IMR-90 (cell line): Measurements from ENCODE around the gene EDIL3. TPM values are rescaled to one million over a fixed set of nuclear protein-coding genes. Genes with fewer than 3 reads are reported as not detected.

Source experiments
- ATAC-seq: fragments of 200-7000 bp; cut with Tn5 transposase; 2 replicates; pipeline ENCODE4 v1.9.1; 2020; ENCODE audit warnings: low read depth, mild to moderate bottlenecking, moderate library complexity
- BruUV-seq: library from RNA; stranded (reverse); fragments of 400-500 nt; replicated peaks from 2 replicates; lab custom pipeline; 2021; lab: Mats Ljungman, UMichigan
- CTCF ChIA-PET: fragments of 300-600 bp; formaldehyde crosslinking; extraction: SDS; loops from one replicate; lab custom pipeline; 2021; ENCODE audit warnings: antibody characterized with exemption; lab: Yijun Ruan, JAX
- POLR2A ChIA-PET: fragments of 300-600 bp; sonication (Branson Sonifier 250); formaldehyde crosslinking; loops from one replicate; lab custom pipeline; 2022; ENCODE audit warnings: antibody characterized with exemption; ENCODE audit not compliant: unreplicated experiment; lab: Charles Lee
- DNase-seq: peaks from one replicate; pipeline ENCODE4 v3.0.0; 2013
- H2AFZ ChIP-seq: replicated peaks from 2 replicates; pipeline ENCODE3; 2013; ENCODE audit warnings: low read length, mild to moderate bottlenecking; ENCODE audit not compliant: poor library complexity
- H2AK5ac ChIP-seq: 2 replicates; pipeline ENCODE4 v1.6.1; 2013; ENCODE audit warnings: low read depth, low read length, inconsistent platforms
- H2AK9ac ChIP-seq: replicated peaks from 2 replicates; pipeline ENCODE3; 2013; ENCODE audit warnings: mild to moderate bottlenecking, low read depth, low read length, moderate library complexity; ENCODE audit not compliant: poor library complexity
- H2BK120ac ChIP-seq: 2 replicates; pipeline ENCODE4 v1.6.1; 2013; ENCODE audit warnings: low read depth, low read length, inconsistent platforms
- H2BK15ac ChIP-seq: 3 replicates; pipeline ENCODE4 v1.6.1; 2013; ENCODE audit warnings: low read depth, low read length, inconsistent platforms
- H2BK20ac ChIP-seq: 2 replicates; pipeline ENCODE4 v1.6.1; 2013; ENCODE audit warnings: low read depth, mild to moderate bottlenecking, inconsistent platforms, low read length, moderate library complexity
- H2BK5ac ChIP-seq: 2 replicates; pipeline ENCODE4 v1.6.1; 2013; ENCODE audit warnings: mild to moderate bottlenecking, low read depth, low read length, inconsistent platforms; ENCODE audit not compliant: poor library complexity, severe bottlenecking
- H3K14ac ChIP-seq: replicated peaks from 2 replicates; pipeline ENCODE4 v1.6.1; 2013; ENCODE audit warnings: low read depth, low read length, inconsistent platforms
- H3K18ac ChIP-seq: 2 replicates; pipeline ENCODE4 v1.6.1; 2013; ENCODE audit warnings: low read depth, low read length, control low read depth
- H3K23ac ChIP-seq: 2 replicates; pipeline ENCODE4 v1.6.1; 2013; ENCODE audit warnings: low read depth, low read length, inconsistent platforms
- H3K27ac ChIP-seq: 2 replicates; pipeline ENCODE4 v1.5.1; 2013; ENCODE audit warnings: mild to moderate bottlenecking, control low read depth, low read length; ENCODE audit not compliant: insufficient read depth
- H3K27me3 ChIP-seq: 2 replicates; pipeline ENCODE4 v1.6.1; 2013; ENCODE audit warnings: low read length; ENCODE audit not compliant: control insufficient read depth, insufficient read depth
- H3K36me3 ChIP-seq: 2 replicates; pipeline ENCODE4 v1.6.1; 2013; ENCODE audit warnings: low read length, mixed read lengths; ENCODE audit not compliant: control insufficient read depth, insufficient read depth
- H3K4ac ChIP-seq: 2 replicates; pipeline ENCODE4 v1.6.1; 2013; ENCODE audit warnings: low read depth, low read length, inconsistent platforms
- H3K4me1 ChIP-seq: 2 replicates; pipeline ENCODE4 v1.6.1; 2013; ENCODE audit warnings: low read length, mixed read lengths; ENCODE audit not compliant: control insufficient read depth, insufficient read depth
- H3K4me2 ChIP-seq: 2 replicates; pipeline ENCODE4 v1.6.1; 2013; ENCODE audit warnings: low read depth, mild to moderate bottlenecking, control low read depth, low read length, moderate library complexity
- H3K4me3 ChIP-seq: 2 replicates; pipeline ENCODE4 v1.5.1; 2013; ENCODE audit warnings: low read depth, mild to moderate bottlenecking, control low read depth, low read length, moderate library complexity; ENCODE audit not compliant: insufficient read depth
- H3K56ac ChIP-seq: 2 replicates; pipeline ENCODE4 v1.6.1; 2013; ENCODE audit warnings: low read length, inconsistent platforms; ENCODE audit not compliant: insufficient read depth; ENCODE audit errors: extremely low read depth
- H3K79me1 ChIP-seq, 2 experiments: 2 replicates each; pipeline ENCODE4 v1.6.1; 2013; ENCODE audit warnings: low read length in 2 of 2, inconsistent platforms in 1 of 2, low read depth in 1 of 2
- H3K9ac ChIP-seq: 2 replicates; pipeline ENCODE4 v1.6.1; 2013; ENCODE audit warnings: low read depth, low read length, control low read depth
- H3K9me1 ChIP-seq: 2 replicates; pipeline ENCODE4 v1.6.1; 2013; ENCODE audit warnings: low read length, inconsistent platforms; ENCODE audit not compliant: insufficient read depth
- H3K9me3 ChIP-seq: 2 replicates; pipeline ENCODE4 v1.6.1; 2013; ENCODE audit warnings: low read length; ENCODE audit not compliant: control insufficient read depth, insufficient read depth
- H4K20me1 ChIP-seq: 2 replicates; pipeline ENCODE4 v1.6.1; 2013; ENCODE audit warnings: low read length, inconsistent platforms; ENCODE audit not compliant: insufficient read depth
- H4K5ac ChIP-seq: 2 replicates; pipeline ENCODE4 v1.6.1; 2013; ENCODE audit warnings: mild to moderate bottlenecking, low read depth, low read length, control low read depth
- H4K8ac ChIP-seq, 2 experiments: 2 replicates each; pipeline ENCODE4 v1.6.1; 2013; ENCODE audit warnings: low read depth in 2 of 2, low read length in 2 of 2, control low read depth in 1 of 2, inconsistent platforms in 1 of 2
- H4K91ac ChIP-seq: 2 replicates; pipeline ENCODE4 v1.6.1; 2013; ENCODE audit warnings: low read depth, low read length, inconsistent platforms; ENCODE audit not compliant: insufficient read depth
- MAZ ChIP-seq: IDR thresholded peaks from 2 replicates; pipeline ENCODE4 v1.6.1; 2012; ENCODE audit warnings: low read depth, mild to moderate bottlenecking, low read length, improper control_type of control experiment, moderate library complexity, borderline replicate concordance
- MXI1 ChIP-seq: IDR thresholded peaks from 2 replicates; pipeline ENCODE4 v1.6.1; 2012; ENCODE audit warnings: low read depth, mild to moderate bottlenecking, low read length, moderate library complexity, borderline replicate concordance
- NFE2L2 ChIP-seq: fragments of 150-350 bp; IDR thresholded peaks from 2 replicates; pipeline ENCODE4 v1.6.1; 2016; ENCODE audit warnings: low read depth, mild to moderate bottlenecking, low read length
- RCOR1 ChIP-seq: IDR thresholded peaks from 2 replicates; pipeline ENCODE4 v1.6.1; 2012; ENCODE audit warnings: mild to moderate bottlenecking, low read length, improper control_type of control experiment; ENCODE audit not compliant: insufficient replicate concordance
- RFX5 ChIP-seq: IDR thresholded peaks from 2 replicates; pipeline ENCODE4 v1.8.0; 2012; ENCODE audit warnings: low read depth, mild to moderate bottlenecking, low read length, moderate library complexity
- SMC3 ChIP-seq: fragments of 150-350 bp; IDR thresholded peaks from 2 replicates; pipeline ENCODE4 v1.6.1; 2016; ENCODE audit warnings: low read depth, mild to moderate bottlenecking, antibody characterized with exemption, low read length, moderate library complexity
- WGBS, 2 experiments: methylation state at CpG; one replicate each; pipeline versions ENCODE4 v1.1.5 to v1.1.7; 2013; ENCODE audit warnings: missing lambda C conversion rate in 2 of 2; ENCODE audit not compliant: insufficient read length in 1 of 2; ENCODE audit errors: extremely low coverage in 2 of 2; 5-methylcytosine and 5-hydroxymethylcytosine counted together
- dilution Hi-C: fragments of 300-500 bp; cut with HindIII; formaldehyde crosslinking; loops from one replicate; pipeline ENCODE4 v1.14.3; 2018; ENCODE audit warnings: low sequenced_read_pairs; ENCODE audit not compliant: unreplicated experiment
- in situ Hi-C: fragments of 300-500 bp; cut with MboI; formaldehyde crosslinking; loops from 3 replicates; pipeline ENCODE4 v1.14.3; 2019; ENCODE audit warnings: low sequenced_read_pairs, inconsistent platforms, mixed read lengths
- intact Hi-C: fragments of 100-400 bp; cut with micrococcal nuclease; formaldehyde crosslinking; loops from 2 replicates; pipeline ENCODE4 v1.10.0; 2022
- polyA plus RNA-seq, 3 experiments: library from polyadenylated mRNA; depleted of rRNA; stranded (reverse); fragments of >200 nt; gene quantifications; 2 replicates each; pipeline ENCODE4 v1.2.3, GENCODE V29; 2012; ENCODE audit warnings: low replicate concordance in 1 of 3
- total RNA-seq: library from RNA; depleted of rRNA; stranded (reverse); fragments of >200 nt; gene quantifications from 2 replicates; pipeline ENCODE4 v1.2.3, GENCODE V29; 2012
- TF ChIP-seq, protein P1 (sequence below): conservative IDR thresholded peaks from 2 replicates; pipeline ENCODE4 v1.5.1; 2012; ENCODE audit warnings: mild to moderate bottlenecking, low read depth, low read length, improper control_type of control experiment
- TF ChIP-seq, protein P2 (sequence below): fragments of 150-350 bp; IDR thresholded peaks from 2 replicates; pipeline ENCODE4 v1.6.1; 2017; ENCODE audit warnings: mild to moderate bottlenecking, antibody characterized with exemption, low read length, low read depth
- TF ChIP-seq, protein P3 (sequence below): fragments of 150-350 bp; IDR thresholded peaks from 2 replicates; pipeline ENCODE4 v1.6.1; 2016; ENCODE audit warnings: low read depth, mild to moderate bottlenecking, low read length, moderate library complexity, borderline replicate concordance

The EDIL3 gene
- total and polyA plus RNA-seq, 2 of the 4 experiments (the other 2 are of a cell fraction), result 55.5 to 82.8 TPM

- TF ChIP-seq, protein P1, sequence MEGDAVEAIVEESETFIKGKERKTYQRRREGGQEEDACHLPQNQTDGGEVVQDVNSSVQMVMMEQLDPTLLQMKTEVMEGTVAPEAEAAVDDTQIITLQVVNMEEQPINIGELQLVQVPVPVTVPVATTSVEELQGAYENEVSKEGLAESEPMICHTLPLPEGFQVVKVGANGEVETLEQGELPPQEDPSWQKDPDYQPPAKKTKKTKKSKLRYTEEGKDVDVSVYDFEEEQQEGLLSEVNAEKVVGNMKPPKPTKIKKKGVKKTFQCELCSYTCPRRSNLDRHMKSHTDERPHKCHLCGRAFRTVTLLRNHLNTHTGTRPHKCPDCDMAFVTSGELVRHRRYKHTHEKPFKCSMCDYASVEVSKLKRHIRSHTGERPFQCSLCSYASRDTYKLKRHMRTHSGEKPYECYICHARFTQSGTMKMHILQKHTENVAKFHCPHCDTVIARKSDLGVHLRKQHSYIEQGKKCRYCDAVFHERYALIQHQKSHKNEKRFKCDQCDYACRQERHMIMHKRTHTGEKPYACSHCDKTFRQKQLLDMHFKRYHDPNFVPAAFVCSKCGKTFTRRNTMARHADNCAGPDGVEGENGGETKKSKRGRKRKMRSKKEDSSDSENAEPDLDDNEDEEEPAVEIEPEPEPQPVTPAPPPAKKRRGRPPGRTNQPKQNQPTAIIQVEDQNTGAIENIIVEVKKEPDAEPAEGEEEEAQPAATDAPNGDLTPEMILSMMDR, result peak; percentile 48
Measured at GRCh38 chr5:84274585-84275468, 109.9 kb downstream of the EDIL3 start (continued).

- no peaks in the 10 kb centered on the region for H3K9me3 ChIP-seq
- H3K79me1 ChIP-seq, result peaks cover 2 to 4% of the 10 kb centered on the region in 2 experiments
- no peak overlapping the region for H4K8ac ChIP-seq
- in situ Hi-C loops, result no loop called here
- ATAC-seq (no peak), DNase-seq (no peak)
- H3K23ac ChIP-seq, result no peak overlapping the region; the same call in 1 of the 2 replicates
- no peaks in the 10 kb centered on the region for H3K27me3 ChIP-seq
- H2AK5ac ChIP-seq, result no peak overlapping the region
- H4K91ac ChIP-seq, result no peak overlapping the region
- no peak overlapping the region for H4K5ac ChIP-seq
- H2AK9ac ChIP-seq, result no peak overlapping the region
- no peak overlapping the region for H3K4me2 ChIP-seq
- H2AFZ ChIP-seq, result no peak overlapping the region
- H3K14ac ChIP-seq, result no peak overlapping the region
- H2BK120ac ChIP-seq, result no peak overlapping the region
- CTCF ChIA-PET, result no interaction called here
- no peak overlapping the region for H3K9ac ChIP-seq
- no CpG with 5 or more reads among the region's 2 CpGs for WGBS, 2 experiments
- dilution Hi-C loops, result no loop called here
- POLR2A ChIA-PET, result no interaction called here
- H3K27ac ChIP-seq, result no peak overlapping the region
- H4K20me1 ChIP-seq, result no peaks in the 10 kb centered on the region
- no peak overlapping the region for H3K4ac ChIP-seq
- no peak overlapping the region for H2BK5ac ChIP-seq
- intact Hi-C loops, result no loop called here
- no peaks in the 10 kb centered on the region; the same call in 1 of the 2 replicates for H3K4me1 ChIP-seq
- no peaks in the 10 kb centered on the region for H3K9me1 ChIP-seq
- no peaks in the 10 kb centered on the region for H3K36me3 ChIP-seq
- H3K4me3 ChIP-seq, result no peak overlapping the region
- no peak overlapping the region for H2BK15ac ChIP-seq
- H3K18ac ChIP-seq, result no peak overlapping the region
- no TSS peak for BruUV-seq
- H3K56ac ChIP-seq, result no peak overlapping the region
- no peak overlapping the region for H2BK20ac ChIP-seq
- TF ChIP-seq NFE2L2 (no peak), RCOR1 (no peak), MXI1 (no peak), RFX5 (no peak), MAZ (no peak), SMC3 (no peak)
- TF ChIP-seq, protein P2, sequence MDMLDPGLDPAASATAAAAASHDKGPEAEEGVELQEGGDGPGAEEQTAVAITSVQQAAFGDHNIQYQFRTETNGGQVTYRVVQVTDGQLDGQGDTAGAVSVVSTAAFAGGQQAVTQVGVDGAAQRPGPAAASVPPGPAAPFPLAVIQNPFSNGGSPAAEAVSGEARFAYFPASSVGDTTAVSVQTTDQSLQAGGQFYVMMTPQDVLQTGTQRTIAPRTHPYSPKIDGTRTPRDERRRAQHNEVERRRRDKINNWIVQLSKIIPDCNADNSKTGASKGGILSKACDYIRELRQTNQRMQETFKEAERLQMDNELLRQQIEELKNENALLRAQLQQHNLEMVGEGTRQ, result no peak
- TF ChIP-seq, protein P3, sequence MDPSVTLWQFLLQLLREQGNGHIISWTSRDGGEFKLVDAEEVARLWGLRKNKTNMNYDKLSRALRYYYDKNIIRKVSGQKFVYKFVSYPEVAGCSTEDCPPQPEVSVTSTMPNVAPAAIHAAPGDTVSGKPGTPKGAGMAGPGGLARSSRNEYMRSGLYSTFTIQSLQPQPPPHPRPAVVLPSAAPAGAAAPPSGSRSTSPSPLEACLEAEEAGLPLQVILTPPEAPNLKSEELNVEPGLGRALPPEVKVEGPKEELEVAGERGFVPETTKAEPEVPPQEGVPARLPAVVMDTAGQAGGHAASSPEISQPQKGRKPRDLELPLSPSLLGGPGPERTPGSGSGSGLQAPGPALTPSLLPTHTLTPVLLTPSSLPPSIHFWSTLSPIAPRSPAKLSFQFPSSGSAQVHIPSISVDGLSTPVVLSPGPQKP, result no peak
Measured at GRCh38 chr5:84273517-84273883, 111.2 kb downstream of the EDIL3 start.
